IMR-90 (cell line): ENCODE results near the gene COL4A1. TPM values are rescaled to one million over a fixed set of nuclear protein-coding genes. Genes with fewer than 3 reads are reported as not detected.

Experiments used
- ATAC-seq: fragments of 200-7000 bp; cut with Tn5 transposase; 2 replicates; pipeline ENCODE4 v1.9.1; 2020; ENCODE audit warnings: low read depth, mild to moderate bottlenecking, moderate library complexity
- BruUV-seq: library from RNA; stranded (reverse); fragments of 400-500 nt; replicated peaks from 2 replicates; lab custom pipeline; 2021; lab: Mats Ljungman, UMichigan
- CTCF ChIA-PET: fragments of 300-600 bp; formaldehyde crosslinking; extraction: SDS; loops from one replicate; lab custom pipeline; 2021; ENCODE audit warnings: antibody characterized with exemption; lab: Yijun Ruan, JAX
- POLR2A ChIA-PET: fragments of 300-600 bp; sonication (Branson Sonifier 250); formaldehyde crosslinking; loops from one replicate; lab custom pipeline; 2022; ENCODE audit warnings: antibody characterized with exemption; ENCODE audit not compliant: unreplicated experiment; lab: Charles Lee
- DNase-seq: peaks from one replicate; pipeline ENCODE4 v3.0.0; 2013
- H2AFZ ChIP-seq: replicated peaks from 2 replicates; pipeline ENCODE3; 2013; ENCODE audit warnings: low read length, mild to moderate bottlenecking; ENCODE audit not compliant: poor library complexity
- H2AK5ac ChIP-seq: 2 replicates; pipeline ENCODE4 v1.6.1; 2013; ENCODE audit warnings: low read depth, low read length, inconsistent platforms
- H2AK9ac ChIP-seq: replicated peaks from 2 replicates; pipeline ENCODE3; 2013; ENCODE audit warnings: mild to moderate bottlenecking, low read depth, low read length, moderate library complexity; ENCODE audit not compliant: poor library complexity
- H2BK120ac ChIP-seq: 2 replicates; pipeline ENCODE4 v1.6.1; 2013; ENCODE audit warnings: low read depth, low read length, inconsistent platforms
- H2BK15ac ChIP-seq: 3 replicates; pipeline ENCODE4 v1.6.1; 2013; ENCODE audit warnings: low read depth, low read length, inconsistent platforms
- H2BK20ac ChIP-seq: 2 replicates; pipeline ENCODE4 v1.6.1; 2013; ENCODE audit warnings: low read depth, mild to moderate bottlenecking, inconsistent platforms, low read length, moderate library complexity
- H2BK5ac ChIP-seq: 2 replicates; pipeline ENCODE4 v1.6.1; 2013; ENCODE audit warnings: mild to moderate bottlenecking, low read depth, low read length, inconsistent platforms; ENCODE audit not compliant: poor library complexity, severe bottlenecking
- H3K14ac ChIP-seq: replicated peaks from 2 replicates; pipeline ENCODE4 v1.6.1; 2013; ENCODE audit warnings: low read depth, low read length, inconsistent platforms
- H3K18ac ChIP-seq: 2 replicates; pipeline ENCODE4 v1.6.1; 2013; ENCODE audit warnings: low read depth, low read length, control low read depth
- H3K23ac ChIP-seq: 2 replicates; pipeline ENCODE4 v1.6.1; 2013; ENCODE audit warnings: low read depth, low read length, inconsistent platforms
- H3K27ac ChIP-seq: 2 replicates; pipeline ENCODE4 v1.5.1; 2013; ENCODE audit warnings: mild to moderate bottlenecking, control low read depth, low read length; ENCODE audit not compliant: insufficient read depth
- H3K27me3 ChIP-seq: 2 replicates; pipeline ENCODE4 v1.6.1; 2013; ENCODE audit warnings: low read length; ENCODE audit not compliant: control insufficient read depth, insufficient read depth
- H3K36me3 ChIP-seq: 2 replicates; pipeline ENCODE4 v1.6.1; 2013; ENCODE audit warnings: low read length, mixed read lengths; ENCODE audit not compliant: control insufficient read depth, insufficient read depth
- H3K4ac ChIP-seq: 2 replicates; pipeline ENCODE4 v1.6.1; 2013; ENCODE audit warnings: low read depth, low read length, inconsistent platforms
- H3K4me1 ChIP-seq: 2 replicates; pipeline ENCODE4 v1.6.1; 2013; ENCODE audit warnings: low read length, mixed read lengths; ENCODE audit not compliant: control insufficient read depth, insufficient read depth
- H3K4me2 ChIP-seq: 2 replicates; pipeline ENCODE4 v1.6.1; 2013; ENCODE audit warnings: low read depth, mild to moderate bottlenecking, control low read depth, low read length, moderate library complexity
- H3K4me3 ChIP-seq: 2 replicates; pipeline ENCODE4 v1.5.1; 2013; ENCODE audit warnings: low read depth, mild to moderate bottlenecking, control low read depth, low read length, moderate library complexity; ENCODE audit not compliant: insufficient read depth
- H3K56ac ChIP-seq: 2 replicates; pipeline ENCODE4 v1.6.1; 2013; ENCODE audit warnings: low read length, inconsistent platforms; ENCODE audit not compliant: insufficient read depth; ENCODE audit errors: extremely low read depth
- H3K79me1 ChIP-seq, 2 experiments: 2 replicates each; pipeline ENCODE4 v1.6.1; 2013; ENCODE audit warnings: low read length in 2 of 2, inconsistent platforms in 1 of 2, low read depth in 1 of 2
- H3K9ac ChIP-seq: 2 replicates; pipeline ENCODE4 v1.6.1; 2013; ENCODE audit warnings: low read depth, low read length, control low read depth
- H3K9me1 ChIP-seq: 2 replicates; pipeline ENCODE4 v1.6.1; 2013; ENCODE audit warnings: low read length, inconsistent platforms; ENCODE audit not compliant: insufficient read depth
- H3K9me3 ChIP-seq: 2 replicates; pipeline ENCODE4 v1.6.1; 2013; ENCODE audit warnings: low read length; ENCODE audit not compliant: control insufficient read depth, insufficient read depth
- H4K20me1 ChIP-seq: 2 replicates; pipeline ENCODE4 v1.6.1; 2013; ENCODE audit warnings: low read length, inconsistent platforms; ENCODE audit not compliant: insufficient read depth
- H4K5ac ChIP-seq: 2 replicates; pipeline ENCODE4 v1.6.1; 2013; ENCODE audit warnings: mild to moderate bottlenecking, low read depth, low read length, control low read depth
- H4K8ac ChIP-seq, 2 experiments: 2 replicates each; pipeline ENCODE4 v1.6.1; 2013; ENCODE audit warnings: low read depth in 2 of 2, low read length in 2 of 2, control low read depth in 1 of 2, inconsistent platforms in 1 of 2
- H4K91ac ChIP-seq: 2 replicates; pipeline ENCODE4 v1.6.1; 2013; ENCODE audit warnings: low read depth, low read length, inconsistent platforms; ENCODE audit not compliant: insufficient read depth
- BHLHE40 ChIP-seq: fragments of 150-350 bp; IDR thresholded peaks from 2 replicates; pipeline ENCODE4 v1.6.1; 2016; ENCODE audit warnings: mild to moderate bottlenecking, low read depth, low read length
- CEBPB ChIP-seq: IDR thresholded peaks from 2 replicates; pipeline ENCODE4 v1.6.1; 2012; ENCODE audit warnings: low read depth, low read length, improper control_type of control experiment
- CHD1 ChIP-seq: IDR thresholded peaks from 2 replicates; pipeline ENCODE4 v1.6.1; 2012; ENCODE audit warnings: low read depth, low read length, improper control_type of control experiment
- CTCF ChIP-seq: conservative IDR thresholded peaks from 2 replicates; pipeline ENCODE4 v1.5.1; 2012; ENCODE audit warnings: mild to moderate bottlenecking, low read depth, low read length, improper control_type of control experiment
- ELK1 ChIP-seq: fragments of 150-350 bp; IDR thresholded peaks from 2 replicates; pipeline ENCODE4 v1.6.1; 2016; ENCODE audit warnings: low read depth, mild to moderate bottlenecking, low read length, moderate library complexity, borderline replicate concordance
- FOS ChIP-seq: fragments of 150-350 bp; IDR thresholded peaks from 2 replicates; pipeline ENCODE4 v1.6.1; 2016; ENCODE audit warnings: low read depth, low read length
- MAFK ChIP-seq: IDR thresholded peaks from 2 replicates; pipeline ENCODE4 v1.6.1; 2012; ENCODE audit warnings: low read depth, low read length, improper control_type of control experiment
- MXI1 ChIP-seq: IDR thresholded peaks from 2 replicates; pipeline ENCODE4 v1.6.1; 2012; ENCODE audit warnings: low read depth, mild to moderate bottlenecking, low read length, moderate library complexity, borderline replicate concordance
- NFE2L2 ChIP-seq: fragments of 150-350 bp; IDR thresholded peaks from 2 replicates; pipeline ENCODE4 v1.6.1; 2016; ENCODE audit warnings: low read depth, mild to moderate bottlenecking, low read length
- POLR2A ChIP-seq: IDR thresholded peaks from 2 replicates; pipeline ENCODE4 v1.6.1; 2012; ENCODE audit warnings: mild to moderate bottlenecking, low read depth, low read length
- RFX5 ChIP-seq: IDR thresholded peaks from 2 replicates; pipeline ENCODE4 v1.8.0; 2012; ENCODE audit warnings: low read depth, mild to moderate bottlenecking, low read length, moderate library complexity
- USF2 ChIP-seq: fragments of 150-350 bp; IDR thresholded peaks from 2 replicates; pipeline ENCODE4 v1.6.1; 2017; ENCODE audit warnings: mild to moderate bottlenecking, antibody characterized with exemption, low read length, low read depth
- WGBS, 2 experiments: methylation state at CpG; one replicate each; pipeline versions ENCODE4 v1.1.5 to v1.1.7; 2013; ENCODE audit warnings: missing lambda C conversion rate in 2 of 2; ENCODE audit not compliant: insufficient read length in 1 of 2; ENCODE audit errors: extremely low coverage in 2 of 2; 5-methylcytosine and 5-hydroxymethylcytosine counted together
- dilution Hi-C: fragments of 300-500 bp; cut with HindIII; formaldehyde crosslinking; loops from one replicate; pipeline ENCODE4 v1.14.3; 2018; ENCODE audit warnings: low sequenced_read_pairs; ENCODE audit not compliant: unreplicated experiment
- in situ Hi-C: fragments of 300-500 bp; cut with MboI; formaldehyde crosslinking; loops from 3 replicates; pipeline ENCODE4 v1.14.3; 2019; ENCODE audit warnings: low sequenced_read_pairs, inconsistent platforms, mixed read lengths
- intact Hi-C: fragments of 100-400 bp; cut with micrococcal nuclease; formaldehyde crosslinking; loops from 2 replicates; pipeline ENCODE4 v1.10.0; 2022
- polyA plus RNA-seq, 3 experiments: library from polyadenylated mRNA; depleted of rRNA; stranded (reverse); fragments of >200 nt; gene quantifications; 2 replicates each; pipeline ENCODE4 v1.2.3, GENCODE V29; 2012; ENCODE audit warnings: low replicate concordance in 1 of 3
- total RNA-seq: library from RNA; depleted of rRNA; stranded (reverse); fragments of >200 nt; gene quantifications from 2 replicates; pipeline ENCODE4 v1.2.3, GENCODE V29; 2012

COL4A1 gene
- total and polyA plus RNA-seq, 2 of the 4 experiments (the other 2 are of a cell fraction), result 230 to 337 TPM

GRCh38 chr13:110170882-110171281 lies 136.1 kb downstream of the COL4A1 start:
- Histone ChIP-seq H3K23ac (no peak overlapping the region), H4K8ac (no peak overlapping the region), H4K20me1 (peaks cover 6% of the 10 kb centered on the region), H3K56ac (no peak overlapping the region), H3K4me1 (no peaks in the 10 kb centered on the region), H2AFZ (no peak overlapping the region), H4K91ac (no peak overlapping the region), H3K27me3 (no peaks in the 10 kb centered on the region), H2BK15ac (no peak overlapping the region), H3K36me3 (peaks cover 76% of the 10 kb centered on the region), H2AK5ac (no peak overlapping the region), H3K4me3 (no peak overlapping the region), H2BK120ac (no peak overlapping the region), H2BK20ac (no peak overlapping the region), H3K18ac (no peak overlapping the region), H3K9me3 (no peaks in the 10 kb centered on the region), H3K79me1 (peaks cover 9 to 37% of the 10 kb centered on the region in 2 experiments; a peak in 3 of 4 replicates), H2BK5ac (no peak overlapping the region), H3K4me2 (no peak overlapping the region), H2AK9ac (no peak overlapping the region), H3K27ac (no peak overlapping the region), H3K9ac (no peak overlapping the region), H3K4ac (no peak overlapping the region), H3K9me1 (peaks cover 12% of the 10 kb centered on the region), H3K14ac (no peak overlapping the region), H4K5ac (no peak overlapping the region)
- WGBS, 2 experiments, result 100% methylated on average over 3 of the region's 9 CpGs; no CpG with 5 or more reads in 1 of the 2 experiments
- dilution Hi-C loops, result no loop called here
- no peak for DNase-seq
- ChIA-PET POLR2A (no interaction called here), CTCF (no interaction called here)
- intact Hi-C loops, result no loop called here
- TF ChIP-seq BHLHE40, result no peak
- TF ChIP-seq CEBPB, result no peak
- no peak for TF ChIP-seq ELK1
- no peak for TF ChIP-seq RFX5
- TF ChIP-seq MXI1, result no peak
- TF ChIP-seq FOS, result no peak
- no peak for TF ChIP-seq CHD1
- no peak for TF ChIP-seq USF2
- no peak for TF ChIP-seq NFE2L2
- no peak for TF ChIP-seq MAFK
- no peak for TF ChIP-seq POLR2A
- no peak for TF ChIP-seq CTCF
- in situ Hi-C loops, result no loop called here
- BruUV-seq, result no TSS peak
- no peak for ATAC-seq
